ENCODE results near the gene PDCD4. TPM values are rescaled to one million over a fixed set of nuclear protein-coding genes. Genes with fewer than 3 reads are reported as not detected.

PDCD4 gene
- total RNA-seq, 4 donors from 2014 or later: 6.4 to 15.6 (median 9.8) TPM

- no peaks in the 10 kb centered on the region for H3K36me3 ChIP-seq
- intact Hi-C loops (cut with DNase I; ENCODE audit: low total_unique reads) (no loop called here), in situ Hi-C loops (cut with MboI; ENCODE audit: low sequenced_read_pairs in 4 of 4) (loop anchor here in 1 of 4 donors (25.0 kb wide), 1 partner anchor 612 kb away; the partner anchor contains the start of gene SMNDC1)
- H3K4me3 ChIP-seq: no peak overlapping the region
- H3K9me3 ChIP-seq: no peaks in the 10 kb centered on the region
- peaks cover 37 to 43% of the 10 kb centered on the region in 2 donors for H3K4me1 ChIP-seq
- TF ChIP-seq POLR2A (IDR thresholded peaks at IDR 0.05) (no peak), CTCF (IDR thresholded peaks at IDR 0.05 in 4 of 5, conservative IDR thresholded peaks at IDR 0.05 in 1 of 5) (no peak)
- no peaks in the 10 kb centered on the region for H3K27me3 ChIP-seq
- DNase-seq: no peak
- ATAC-seq: no peak
- H3K27ac ChIP-seq: no peak overlapping the region
Measured at GRCh38 chr10:110923856-110924493, 52.2 kb downstream of the PDCD4 start.

GRCh38 chr10:110927461-110927860 lies 55.7 kb downstream of the PDCD4 start:
- TF ChIP-seq CTCF (IDR thresholded peaks at IDR 0.05 in 4 of 5, conservative IDR thresholded peaks at IDR 0.05 in 1 of 5) (no peak), POLR2A (IDR thresholded peaks at IDR 0.05) (no peak)
- no peaks in the 10 kb centered on the region for H3K27me3 ChIP-seq
- DNase-seq (no peak), ATAC-seq (no peak)
- H3K4me3 ChIP-seq: no peak overlapping the region
- H3K9me3 ChIP-seq: no peaks in the 10 kb centered on the region
- no peak overlapping the region for H3K27ac ChIP-seq
- H3K36me3 ChIP-seq: no peaks in the 10 kb centered on the region
- in situ Hi-C loops (cut with MboI; ENCODE audit: low sequenced_read_pairs in 4 of 4) (no loop called here), intact Hi-C loops (cut with DNase I; ENCODE audit: low total_unique reads) (no loop called here)
- peaks cover 28 to 30% of the 10 kb centered on the region in 2 donors for H3K4me1 ChIP-seq

GRCh38 chr10:110931769-110932381 lies 60.1 kb downstream of the PDCD4 start:
- intact Hi-C loops (cut with DNase I; ENCODE audit: low total_unique reads): no loop called here
- Histone ChIP-seq H3K36me3 (no peaks in the 10 kb centered on the region), H3K27me3 (no peaks in the 10 kb centered on the region), H3K4me3 (no peak overlapping the region), H3K4me1 (peaks cover 11 to 14% of the 10 kb centered on the region in 2 donors), H3K27ac (no peak overlapping the region), H3K9me3 (no peaks in the 10 kb centered on the region)
- TF ChIP-seq POLR2A (IDR thresholded peaks at IDR 0.05) (no peak), CTCF (IDR thresholded peaks at IDR 0.05 in 4 of 5, conservative IDR thresholded peaks at IDR 0.05 in 1 of 5) (no peak)
- in situ Hi-C loops (cut with MboI; ENCODE audit: low sequenced_read_pairs in 4 of 4): no loop called here
- ATAC-seq (no peak), DNase-seq (no peak)

GRCh38 chr10:110932505-110933180 lies 60.9 kb downstream of the PDCD4 start:
- TF ChIP-seq POLR2A (IDR thresholded peaks at IDR 0.05): no peak
- TF ChIP-seq CTCF (IDR thresholded peaks at IDR 0.05 in 4 of 5, conservative IDR thresholded peaks at IDR 0.05 in 1 of 5): no peak
- Histone ChIP-seq H3K36me3 (no peaks in the 10 kb centered on the region), H3K9me3 (no peaks in the 10 kb centered on the region), H3K4me3 (no peak overlapping the region), H3K27ac (no peak overlapping the region), H3K27me3 (no peaks in the 10 kb centered on the region), H3K4me1 (peaks cover 11 to 14% of the 10 kb centered on the region in 2 donors)
- in situ Hi-C loops (cut with MboI; ENCODE audit: low sequenced_read_pairs in 4 of 4): no loop called here
- ATAC-seq: no peak
- no peak for DNase-seq
- intact Hi-C loops (cut with DNase I; ENCODE audit: low total_unique reads): no loop called here

All from gastrocnemius medialis (tissue), 4 donors.